GM21447 (cell line): ENCODE data around the gene KRT78.
"Not testable (repeated sequence)": the region's sequence is repeated elsewhere in the genome, so short reads cannot be mapped to it uniquely, and the experiment has no call there.

Experiments
- ATAC-seq: cut with Tn5 transposase; IDR thresholded peaks from one replicate; pipeline ENCODE4 v1.9.1; 2021; ENCODE audit not compliant: unreplicated experiment

KRT78 gene

GRCh38 chr12:52798671-52799504, 49.9 kb downstream of the KRT78 start:
- no peak for ATAC-seq

GRCh38 chr12:52798003-52798670, 50.7 kb downstream of the KRT78 start:
- no peak for ATAC-seq

- ATAC-seq = no peak
Measured at GRCh38 chr12:52797529-52797894, 51.3 kb downstream of the KRT78 start.

GRCh38 chr12:52796839-52797528, 51.8 kb downstream of the KRT78 start:
- no peak for ATAC-seq

GRCh38 chr12:52796429-52796794, 52.4 kb downstream of the KRT78 start:
- ATAC-seq = no peak

- ATAC-seq = no peak
Measured at GRCh38 chr12:52795694-52796428, 52.9 kb downstream of the KRT78 start, which contains the start of gene KRT3. TSS of gene KRT3 (minus strand) at chr12:52796117. CDS start at chr12:52796042, 75 bp downstream.

- ATAC-seq = not testable (repeated sequence)
Measured at GRCh38 chr12:52795332-52795674, 53.5 kb downstream of the KRT78 start.

- no peak for ATAC-seq
Measured at GRCh38 chr12:52794479-52795331, 54.1 kb downstream of the KRT78 start.

- ATAC-seq = no peak
Measured at GRCh38 chr12:52792185-52793029, 56.4 kb downstream of the KRT78 start.

GRCh38 chr12:52791271-52792184, 57.3 kb downstream of the KRT78 start:
- no peak for ATAC-seq

- no peak for ATAC-seq
Measured at GRCh38 chr12:52790427-52791270, 58.1 kb downstream of the KRT78 start.

- ATAC-seq = no peak
Measured at GRCh38 chr12:52789637-52790426, 59.0 kb downstream of the KRT78 start.

GRCh38 chr12:52788876-52789636, 59.7 kb downstream of the KRT78 start:
- ATAC-seq = no peak

- ATAC-seq = no peak
Measured at GRCh38 chr12:52788192-52788875, 60.5 kb downstream of the KRT78 start.
